ENCODE data around the gene TRPM4.
"Not testable (repeated sequence)": the region's sequence is repeated elsewhere in the genome, so short reads cannot be mapped to it uniquely, and the experiment has no call there.

The TRPM4 gene

GRCh38 chr19:49120868-49121267, 36.7 kb upstream of the TRPM4 start:
- Histone ChIP-seq H3K4me3 (ENCODE audit: low read depth in 1 of 2, low read length in 2 of 2) (no peak overlapping the region; a peak in 1 of 4 replicates), H3K36me3 (ENCODE audit: insufficient read depth, low read length) (peaks cover 5% of the 10 kb centered on the region), H3K9ac (ENCODE audit: low read depth, low read length) (peak overlapping the region; percentile 84; the same call in 1 of the 2 replicates), H3K79me2 (ENCODE audit: insufficient read depth, low read length) (peaks cover 22% of the 10 kb centered on the region), H3K9me3 (ENCODE audit: insufficient read depth, low read length, severe bottlenecking) (no peaks in the 10 kb centered on the region), H3K4me1 (ENCODE audit: insufficient read depth, low read length) (peaks cover 38% of the 10 kb centered on the region), H2AFZ (ENCODE audit: low read depth, low read length) (no peak overlapping the region), H3K27ac (ENCODE audit: low read length) (no peak overlapping the region), H3K27me3 (ENCODE audit: insufficient read depth, low read length, poor library complexity) (no peaks in the 10 kb centered on the region), H4K20me1 (ENCODE audit: insufficient read depth, low read length) (peaks cover 3% of the 10 kb centered on the region), H3K4me2 (ENCODE audit: insufficient read depth, low read length) (peak overlapping the region; percentile 94; the same call in 1 of the 2 replicates)
- ATAC-seq (ENCODE audit: insufficient read depth, low read depth), result no peak
- no peak for DNase-seq
- TF ChIP-seq, protein P1, sequence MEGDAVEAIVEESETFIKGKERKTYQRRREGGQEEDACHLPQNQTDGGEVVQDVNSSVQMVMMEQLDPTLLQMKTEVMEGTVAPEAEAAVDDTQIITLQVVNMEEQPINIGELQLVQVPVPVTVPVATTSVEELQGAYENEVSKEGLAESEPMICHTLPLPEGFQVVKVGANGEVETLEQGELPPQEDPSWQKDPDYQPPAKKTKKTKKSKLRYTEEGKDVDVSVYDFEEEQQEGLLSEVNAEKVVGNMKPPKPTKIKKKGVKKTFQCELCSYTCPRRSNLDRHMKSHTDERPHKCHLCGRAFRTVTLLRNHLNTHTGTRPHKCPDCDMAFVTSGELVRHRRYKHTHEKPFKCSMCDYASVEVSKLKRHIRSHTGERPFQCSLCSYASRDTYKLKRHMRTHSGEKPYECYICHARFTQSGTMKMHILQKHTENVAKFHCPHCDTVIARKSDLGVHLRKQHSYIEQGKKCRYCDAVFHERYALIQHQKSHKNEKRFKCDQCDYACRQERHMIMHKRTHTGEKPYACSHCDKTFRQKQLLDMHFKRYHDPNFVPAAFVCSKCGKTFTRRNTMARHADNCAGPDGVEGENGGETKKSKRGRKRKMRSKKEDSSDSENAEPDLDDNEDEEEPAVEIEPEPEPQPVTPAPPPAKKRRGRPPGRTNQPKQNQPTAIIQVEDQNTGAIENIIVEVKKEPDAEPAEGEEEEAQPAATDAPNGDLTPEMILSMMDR (IDR thresholded peaks at IDR 0.05; ENCODE audit: borderline replicate concordance, extremely low read depth, low read length, poor library complexity, severe bottlenecking), result no peak
- TF ChIP-seq EZH2 (IDR thresholded peaks at IDR 0.05; ENCODE audit: borderline replicate concordance, low read depth, low read length, severe bottlenecking), result no peak

DNA sequence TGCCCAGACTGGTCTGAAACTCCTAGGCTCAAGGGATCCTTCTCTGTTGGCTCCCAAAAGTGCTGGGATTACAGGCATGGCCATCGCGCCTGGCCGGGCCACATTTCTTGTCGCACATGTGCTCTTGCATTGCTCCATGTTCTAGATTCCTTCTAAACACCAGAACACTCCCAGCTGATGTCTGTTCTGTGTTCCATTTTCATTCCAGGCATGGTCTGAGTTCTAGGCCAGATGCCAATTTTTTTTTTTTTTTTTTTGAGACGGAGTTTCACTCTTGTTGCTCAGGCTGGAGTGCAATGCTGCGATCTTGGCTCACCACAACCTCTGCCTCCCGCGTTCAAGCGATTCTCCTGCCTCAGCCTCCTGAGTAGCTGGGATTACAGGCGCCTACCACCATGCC, 35.8 kb upstream of the TRPM4 start:
- DNase-seq; H4K20me1 ChIP-seq (ENCODE audit: insufficient read depth, low read length); ATAC-seq (ENCODE audit: insufficient read depth, low read depth); H3K4me2 ChIP-seq (ENCODE audit: insufficient read depth, low read length); H3K4me3 ChIP-seq (ENCODE audit: low read depth in 1 of 2, low read length in 2 of 2); H3K27me3 ChIP-seq (ENCODE audit: insufficient read depth, low read length, poor library complexity); H3K9ac ChIP-seq (ENCODE audit: low read depth, low read length); H2AFZ ChIP-seq (ENCODE audit: low read depth, low read length); H3K9me3 ChIP-seq (ENCODE audit: insufficient read depth, low read length, severe bottlenecking); H3K27ac ChIP-seq (ENCODE audit: low read length); H3K36me3 ChIP-seq (ENCODE audit: insufficient read depth, low read length): not testable (repeated sequence)
- Histone ChIP-seq H3K79me2 (ENCODE audit: insufficient read depth, low read length) (peaks cover 22% of the 10 kb centered on the region), H3K4me1 (ENCODE audit: insufficient read depth, low read length) (peaks cover 31% of the 10 kb centered on the region)

GRCh38 chr19:49123285-49123684, 34.3 kb upstream of the TRPM4 start:
- Histone ChIP-seq H3K4me1 (ENCODE audit: insufficient read depth, low read length) (peaks cover 28% of the 10 kb centered on the region), H3K79me2 (ENCODE audit: insufficient read depth, low read length) (peaks cover 13% of the 10 kb centered on the region)
- not testable (repeated sequence) for H3K4me3 ChIP-seq (ENCODE audit: low read depth in 1 of 2, low read length in 2 of 2); H3K36me3 ChIP-seq (ENCODE audit: insufficient read depth, low read length); H3K9me3 ChIP-seq (ENCODE audit: insufficient read depth, low read length, severe bottlenecking); H2AFZ ChIP-seq (ENCODE audit: low read depth, low read length); ATAC-seq (ENCODE audit: insufficient read depth, low read depth); H3K4me2 ChIP-seq (ENCODE audit: insufficient read depth, low read length); H3K9ac ChIP-seq (ENCODE audit: low read depth, low read length); DNase-seq; H3K27me3 ChIP-seq (ENCODE audit: insufficient read depth, low read length, poor library complexity); H4K20me1 ChIP-seq (ENCODE audit: insufficient read depth, low read length); H3K27ac ChIP-seq (ENCODE audit: low read length)

GRCh38 chr19:49125025-49125731, 32.4 kb upstream of the TRPM4 start:
- ATAC-seq (ENCODE audit: insufficient read depth, low read depth) (no peak), DNase-seq (no peak)
- TF ChIP-seq, protein P1 (IDR thresholded peaks at IDR 0.05; ENCODE audit: borderline replicate concordance, extremely low read depth, low read length, poor library complexity, severe bottlenecking), result no peak
- TF ChIP-seq EZH2 (IDR thresholded peaks at IDR 0.05; ENCODE audit: borderline replicate concordance, low read depth, low read length, severe bottlenecking), result no peak
- no peak overlapping the region for H3K4me2 ChIP-seq (ENCODE audit: insufficient read depth, low read length)
- H3K36me3 ChIP-seq (ENCODE audit: insufficient read depth, low read length), result peaks cover 4% of the 10 kb centered on the region
- no peak overlapping the region for H3K27ac ChIP-seq (ENCODE audit: low read length)
- H3K9me3 ChIP-seq (ENCODE audit: insufficient read depth, low read length, severe bottlenecking), result no peaks in the 10 kb centered on the region
- H3K4me3 ChIP-seq (ENCODE audit: low read depth in 1 of 2, low read length in 2 of 2), result no peak overlapping the region
- H3K27me3 ChIP-seq (ENCODE audit: insufficient read depth, low read length, poor library complexity), result no peaks in the 10 kb centered on the region
- peaks cover 13% of the 10 kb centered on the region for H3K79me2 ChIP-seq (ENCODE audit: insufficient read depth, low read length)
- no peak overlapping the region for H2AFZ ChIP-seq (ENCODE audit: low read depth, low read length)
- peaks cover 30% of the 10 kb centered on the region for H3K4me1 ChIP-seq (ENCODE audit: insufficient read depth, low read length)
- no peaks in the 10 kb centered on the region for H4K20me1 ChIP-seq (ENCODE audit: insufficient read depth, low read length)
- no peak overlapping the region for H3K9ac ChIP-seq (ENCODE audit: low read depth, low read length)

All from DND-41 (cell line).